Ishikawa (cell line): Measurements from ENCODE around the gene HRC.

Experiments used
- CEBPB ChIP-seq: IDR thresholded peaks from 2 replicates; pipeline ENCODE4 v1.6.1; 2012
- CREB1 ChIP-seq: IDR thresholded peaks from 2 replicates; pipeline ENCODE4 v1.6.1; 2012; ENCODE audit warnings: low read depth
- EGR1 ChIP-seq: IDR thresholded peaks from 2 replicates; pipeline ENCODE4 v1.6.1; 2012
- EP300 ChIP-seq: IDR thresholded peaks from 2 replicates; pipeline ENCODE4 v1.6.1; 2012; ENCODE audit warnings: borderline replicate concordance
- FOXM1 ChIP-seq: IDR thresholded peaks from 2 replicates; pipeline ENCODE4 v1.6.1; 2012; ENCODE audit warnings: low read depth, borderline replicate concordance
- NFIC ChIP-seq: IDR thresholded peaks from 2 replicates; pipeline ENCODE4 v1.6.1; 2012
- RAD21 ChIP-seq: IDR thresholded peaks from 2 replicates; pipeline ENCODE4 v1.6.1; 2012; ENCODE audit warnings: low read depth
- TAF1 ChIP-seq: IDR thresholded peaks from 2 replicates; pipeline ENCODE4 v1.6.1; 2012; ENCODE audit warnings: low read depth, mild to moderate bottlenecking
- TCF12 ChIP-seq: IDR thresholded peaks from 2 replicates; pipeline ENCODE4 v1.6.1; 2012; ENCODE audit warnings: low read depth
- TEAD4 ChIP-seq: IDR thresholded peaks from 2 replicates; pipeline ENCODE4 v1.6.1; 2012
- YY1 ChIP-seq: IDR thresholded peaks from 2 replicates; pipeline ENCODE4 v1.6.1; 2012; ENCODE audit warnings: low read depth
- ZBTB7A ChIP-seq: IDR thresholded peaks from 2 replicates; pipeline ENCODE4 v1.6.1; 2012; ENCODE audit warnings: low read depth
- TF ChIP-seq, protein P1 (sequence below): IDR thresholded peaks from 2 replicates; pipeline ENCODE4 v1.6.1; 2012
- TF ChIP-seq, protein P2 (sequence below): IDR thresholded peaks from 2 replicates; pipeline ENCODE4 v1.6.1; 2012; ENCODE audit warnings: low read depth, mild to moderate bottlenecking
- TF ChIP-seq, protein P3 (sequence below): IDR thresholded peaks from 2 replicates; pipeline ENCODE4 v1.6.1; 2012

The HRC gene

GRCh38 chr19:49142866-49143335 is 12.3 kb downstream of the HRC start:
- TF ChIP-seq NFIC, result no peak
- TF ChIP-seq TEAD4, result no peak
- TF ChIP-seq, protein P1, sequence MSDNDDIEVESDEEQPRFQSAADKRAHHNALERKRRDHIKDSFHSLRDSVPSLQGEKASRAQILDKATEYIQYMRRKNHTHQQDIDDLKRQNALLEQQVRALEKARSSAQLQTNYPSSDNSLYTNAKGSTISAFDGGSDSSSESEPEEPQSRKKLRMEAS, result peak; percentile 68
- TF ChIP-seq EP300, result no peak
- TF ChIP-seq RAD21, result no peak
- no peak for TF ChIP-seq CREB1
- no peak for TF ChIP-seq FOXM1
- no peak for TF ChIP-seq EGR1
- TF ChIP-seq ZBTB7A, result 0 out of 2 replicates have a peak, but pooled peaks have one; percentile 48
- TF ChIP-seq TAF1, result 0 out of 2 replicates have a peak, but pooled peaks have one; percentile 37
- TF ChIP-seq, protein P2, sequence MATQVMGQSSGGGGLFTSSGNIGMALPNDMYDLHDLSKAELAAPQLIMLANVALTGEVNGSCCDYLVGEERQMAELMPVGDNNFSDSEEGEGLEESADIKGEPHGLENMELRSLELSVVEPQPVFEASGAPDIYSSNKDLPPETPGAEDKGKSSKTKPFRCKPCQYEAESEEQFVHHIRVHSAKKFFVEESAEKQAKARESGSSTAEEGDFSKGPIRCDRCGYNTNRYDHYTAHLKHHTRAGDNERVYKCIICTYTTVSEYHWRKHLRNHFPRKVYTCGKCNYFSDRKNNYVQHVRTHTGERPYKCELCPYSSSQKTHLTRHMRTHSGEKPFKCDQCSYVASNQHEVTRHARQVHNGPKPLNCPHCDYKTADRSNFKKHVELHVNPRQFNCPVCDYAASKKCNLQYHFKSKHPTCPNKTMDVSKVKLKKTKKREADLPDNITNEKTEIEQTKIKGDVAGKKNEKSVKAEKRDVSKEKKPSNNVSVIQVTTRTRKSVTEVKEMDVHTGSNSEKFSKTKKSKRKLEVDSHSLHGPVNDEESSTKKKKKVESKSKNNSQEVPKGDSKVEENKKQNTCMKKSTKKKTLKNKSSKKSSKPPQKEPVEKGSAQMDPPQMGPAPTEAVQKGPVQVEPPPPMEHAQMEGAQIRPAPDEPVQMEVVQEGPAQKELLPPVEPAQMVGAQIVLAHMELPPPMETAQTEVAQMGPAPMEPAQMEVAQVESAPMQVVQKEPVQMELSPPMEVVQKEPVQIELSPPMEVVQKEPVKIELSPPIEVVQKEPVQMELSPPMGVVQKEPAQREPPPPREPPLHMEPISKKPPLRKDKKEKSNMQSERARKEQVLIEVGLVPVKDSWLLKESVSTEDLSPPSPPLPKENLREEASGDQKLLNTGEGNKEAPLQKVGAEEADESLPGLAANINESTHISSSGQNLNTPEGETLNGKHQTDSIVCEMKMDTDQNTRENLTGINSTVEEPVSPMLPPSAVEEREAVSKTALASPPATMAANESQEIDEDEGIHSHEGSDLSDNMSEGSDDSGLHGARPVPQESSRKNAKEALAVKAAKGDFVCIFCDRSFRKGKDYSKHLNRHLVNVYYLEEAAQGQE, result no peak
- TF ChIP-seq YY1, result no peak
- TF ChIP-seq CEBPB, result no peak
- no peak for TF ChIP-seq TCF12
- TF ChIP-seq, protein P3, sequence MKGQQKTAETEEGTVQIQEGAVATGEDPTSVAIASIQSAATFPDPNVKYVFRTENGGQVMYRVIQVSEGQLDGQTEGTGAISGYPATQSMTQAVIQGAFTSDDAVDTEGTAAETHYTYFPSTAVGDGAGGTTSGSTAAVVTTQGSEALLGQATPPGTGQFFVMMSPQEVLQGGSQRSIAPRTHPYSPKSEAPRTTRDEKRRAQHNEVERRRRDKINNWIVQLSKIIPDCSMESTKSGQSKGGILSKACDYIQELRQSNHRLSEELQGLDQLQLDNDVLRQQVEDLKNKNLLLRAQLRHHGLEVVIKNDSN, result no peak

GRCh38 chr19:49141352-49141751 is 13.8 kb downstream of the HRC start:
- TF ChIP-seq TEAD4 (no peak), FOXM1 (no peak), YY1 (no peak), ZBTB7A (no peak), EP300 (no peak), CREB1 (no peak), TCF12 (no peak), NFIC (no peak), TAF1 (no peak), RAD21 (no peak)
- TF ChIP-seq, protein P3, result no peak

- TF ChIP-seq, protein P2, result no peak
- no peak for TF ChIP-seq CEBPB
- TF ChIP-seq FOXM1, result no peak
Measured at GRCh38 chr19:49140951-49141350, 14.2 kb downstream of the HRC start.

DNA sequence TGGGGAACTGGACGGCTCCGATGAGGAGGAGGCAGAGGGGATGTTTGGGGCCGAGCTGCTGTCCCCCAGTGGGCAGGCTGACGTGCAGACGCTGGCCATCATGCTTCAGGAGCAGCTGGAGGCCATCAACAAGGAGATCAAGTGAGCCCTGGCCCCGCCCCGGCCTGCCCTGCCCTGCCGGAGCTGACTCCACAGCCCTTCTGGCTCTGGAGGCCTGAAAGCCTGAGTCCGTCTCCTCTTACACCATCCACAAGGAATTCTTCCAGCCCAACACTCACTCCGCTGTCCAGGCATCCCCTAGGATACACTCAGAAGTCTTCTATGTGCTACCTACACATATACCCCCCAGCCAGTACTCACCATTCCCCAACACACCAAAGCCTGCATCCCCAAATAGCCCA is 18.4 kb downstream of the HRC start:
- TF ChIP-seq TCF12 (no peak), TAF1 (no peak), EP300 (no peak), EGR1 (no peak), FOXM1 (no peak), NFIC (no peak), TEAD4 (no peak), YY1 (no peak), CREB1 (no peak), CEBPB (no peak), ZBTB7A (no peak), RAD21 (no peak)
- TF ChIP-seq, protein P3, result no peak
- TF ChIP-seq, protein P2, result no peak
- TF ChIP-seq, protein P1, result no peak
